DOHH2 (cell line): Measurements from ENCODE around the gene RAC3.

Source experiments
- H3F3A ChIP-seq: fragments of 200-600 bp; sonication (generic), shearing (Covaris generic); 2 replicates; pipeline ENCODE4 v1.6.0; 2016; ENCODE audit warnings: antibody characterized with exemption, mild to moderate bottlenecking; ENCODE audit not compliant: control insufficient read depth, insufficient read depth
- H3K27ac ChIP-seq: fragments of 200-600 bp; sonication (generic); 2 replicates; pipeline ENCODE4 v1.5.1; 2014; ENCODE audit warnings: low read depth, mild to moderate bottlenecking, low read length, moderate library complexity
- H3K27me3 ChIP-seq: fragments of 200-600 bp; sonication (generic); 2 replicates; pipeline ENCODE4 v1.6.1; 2014; ENCODE audit warnings: mild to moderate bottlenecking, low read length, mixed read lengths; ENCODE audit not compliant: control insufficient read depth
- H3K36me3 ChIP-seq: fragments of 200-600 bp; sonication (generic); 2 replicates; pipeline ENCODE4 v1.6.1; 2014; ENCODE audit warnings: mild to moderate bottlenecking, low read length, moderate library complexity, mixed read lengths; ENCODE audit not compliant: control insufficient read depth
- H3K4me1 ChIP-seq: fragments of 200-600 bp; sonication (generic); 2 replicates; pipeline ENCODE4 v1.6.1; 2014; ENCODE audit warnings: mild to moderate bottlenecking, low read length, mixed read lengths; ENCODE audit not compliant: control insufficient read depth
- H3K4me2 ChIP-seq: fragments of 200-600 bp; sonication (generic); 2 replicates; pipeline ENCODE4 v1.6.0; 2014; ENCODE audit warnings: mild to moderate bottlenecking, low read length, moderate library complexity
- H3K4me3 ChIP-seq: fragments of 200-600 bp; sonication (generic); 2 replicates; pipeline ENCODE4 v1.5.1; 2014; ENCODE audit warnings: mild to moderate bottlenecking, low read length, mixed read lengths
- H3K79me2 ChIP-seq: fragments of 200-600 bp; sonication (generic); 2 replicates; pipeline ENCODE4 v1.6.1; 2014; ENCODE audit warnings: mild to moderate bottlenecking, low read length, mixed read lengths; ENCODE audit not compliant: control insufficient read depth
- H3K9me2 ChIP-seq: fragments of 200-600 bp; sonication (generic); replicated peaks from 2 replicates; pipeline ENCODE4 v1.6.1; 2014; ENCODE audit warnings: mild to moderate bottlenecking, low read length, mixed read lengths; ENCODE audit not compliant: control insufficient read depth
- H3K9me3 ChIP-seq: fragments of 200-600 bp; sonication (generic); 2 replicates; pipeline ENCODE4 v1.6.1; 2014; ENCODE audit warnings: antibody characterized with exemption, low read length, mixed read lengths; ENCODE audit not compliant: control insufficient read depth, insufficient read depth
- H4K20me1 ChIP-seq: fragments of 200-600 bp; sonication (generic); 2 replicates; pipeline ENCODE4 v1.6.0; 2014; ENCODE audit warnings: low read depth, mild to moderate bottlenecking, antibody characterized with exemption, low read length, moderate library complexity; ENCODE audit not compliant: control insufficient read depth, insufficient read depth
- EZH2phosphoT487 ChIP-seq: fragments of 200-600 bp; sonication (generic); IDR thresholded peaks from 2 replicates; pipeline ENCODE4 v1.6.1; 2017; ENCODE audit warnings: borderline replicate concordance, mild to moderate bottlenecking, antibody characterized with exemption, low read length, moderate library complexity, mixed read lengths
- TF ChIP-seq, protein P1 (sequence below): fragments of 200-600 bp; sonication (generic); IDR thresholded peaks from one replicate; pipeline ENCODE4 v1.5.1; 2014; ENCODE audit warnings: antibody characterized with exemption, mild to moderate bottlenecking, low read depth, low read length; ENCODE audit not compliant: poor library complexity, severe bottlenecking

RAC3 gene

DNA sequence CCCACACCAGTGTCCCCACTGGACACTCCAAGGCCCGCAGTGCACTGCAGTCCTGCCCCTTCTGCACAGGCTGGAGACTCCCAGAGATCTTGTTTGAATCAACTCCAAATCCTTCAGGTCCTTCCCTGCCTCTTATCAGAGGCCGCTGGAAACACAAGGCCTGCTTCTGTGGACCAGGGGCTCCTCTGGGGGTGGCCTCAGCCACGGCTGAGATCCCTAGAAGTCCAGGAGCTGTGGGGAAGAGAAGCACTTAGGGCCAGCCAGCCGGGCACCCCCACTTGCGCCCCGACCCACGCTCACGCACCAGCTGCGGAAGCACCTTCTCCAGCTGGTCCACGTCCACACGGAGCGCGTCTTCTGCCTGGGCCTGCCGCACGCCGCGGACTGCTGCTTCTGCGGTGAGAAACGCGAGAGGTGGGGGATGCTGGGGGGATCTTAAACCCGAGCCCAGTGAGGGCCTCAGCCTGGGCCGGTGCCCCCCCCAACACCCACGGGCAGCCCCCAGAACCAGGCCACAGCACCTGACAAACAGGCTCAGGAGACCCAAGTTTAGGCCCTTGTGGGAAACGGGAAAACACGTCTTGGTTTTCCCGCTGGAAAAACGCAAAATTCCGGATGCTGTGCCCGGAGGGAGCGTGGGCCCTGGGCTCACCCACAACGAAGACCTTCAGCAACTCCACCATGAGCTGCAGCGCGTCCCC is 12.3 kb upstream of the RAC3 start:
- no peaks in the 10 kb centered on the region for H3K27me3 ChIP-seq
- H3K9me2 ChIP-seq: no peaks in the 10 kb centered on the region
- H3K79me2 ChIP-seq: peaks cover 30% of the 10 kb centered on the region
- no peak overlapping the region for H3K4me3 ChIP-seq
- H3K9me3 ChIP-seq: no peaks in the 10 kb centered on the region
- TF ChIP-seq, protein P1, sequence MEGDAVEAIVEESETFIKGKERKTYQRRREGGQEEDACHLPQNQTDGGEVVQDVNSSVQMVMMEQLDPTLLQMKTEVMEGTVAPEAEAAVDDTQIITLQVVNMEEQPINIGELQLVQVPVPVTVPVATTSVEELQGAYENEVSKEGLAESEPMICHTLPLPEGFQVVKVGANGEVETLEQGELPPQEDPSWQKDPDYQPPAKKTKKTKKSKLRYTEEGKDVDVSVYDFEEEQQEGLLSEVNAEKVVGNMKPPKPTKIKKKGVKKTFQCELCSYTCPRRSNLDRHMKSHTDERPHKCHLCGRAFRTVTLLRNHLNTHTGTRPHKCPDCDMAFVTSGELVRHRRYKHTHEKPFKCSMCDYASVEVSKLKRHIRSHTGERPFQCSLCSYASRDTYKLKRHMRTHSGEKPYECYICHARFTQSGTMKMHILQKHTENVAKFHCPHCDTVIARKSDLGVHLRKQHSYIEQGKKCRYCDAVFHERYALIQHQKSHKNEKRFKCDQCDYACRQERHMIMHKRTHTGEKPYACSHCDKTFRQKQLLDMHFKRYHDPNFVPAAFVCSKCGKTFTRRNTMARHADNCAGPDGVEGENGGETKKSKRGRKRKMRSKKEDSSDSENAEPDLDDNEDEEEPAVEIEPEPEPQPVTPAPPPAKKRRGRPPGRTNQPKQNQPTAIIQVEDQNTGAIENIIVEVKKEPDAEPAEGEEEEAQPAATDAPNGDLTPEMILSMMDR: no peak
- TF ChIP-seq EZH2phosphoT487: no peak
- H3K36me3 ChIP-seq: peaks cover 7% of the 10 kb centered on the region
- no peak overlapping the region for H3K27ac ChIP-seq
- peaks cover 8% of the 10 kb centered on the region; the same call in 1 of the 2 replicates for H4K20me1 ChIP-seq
- no peak overlapping the region for H3K4me2 ChIP-seq
- H3K4me1 ChIP-seq: peaks cover 27% of the 10 kb centered on the region
- H3F3A ChIP-seq: peaks cover 3% of the 10 kb centered on the region; the same call in 1 of the 2 replicates

DNA sequence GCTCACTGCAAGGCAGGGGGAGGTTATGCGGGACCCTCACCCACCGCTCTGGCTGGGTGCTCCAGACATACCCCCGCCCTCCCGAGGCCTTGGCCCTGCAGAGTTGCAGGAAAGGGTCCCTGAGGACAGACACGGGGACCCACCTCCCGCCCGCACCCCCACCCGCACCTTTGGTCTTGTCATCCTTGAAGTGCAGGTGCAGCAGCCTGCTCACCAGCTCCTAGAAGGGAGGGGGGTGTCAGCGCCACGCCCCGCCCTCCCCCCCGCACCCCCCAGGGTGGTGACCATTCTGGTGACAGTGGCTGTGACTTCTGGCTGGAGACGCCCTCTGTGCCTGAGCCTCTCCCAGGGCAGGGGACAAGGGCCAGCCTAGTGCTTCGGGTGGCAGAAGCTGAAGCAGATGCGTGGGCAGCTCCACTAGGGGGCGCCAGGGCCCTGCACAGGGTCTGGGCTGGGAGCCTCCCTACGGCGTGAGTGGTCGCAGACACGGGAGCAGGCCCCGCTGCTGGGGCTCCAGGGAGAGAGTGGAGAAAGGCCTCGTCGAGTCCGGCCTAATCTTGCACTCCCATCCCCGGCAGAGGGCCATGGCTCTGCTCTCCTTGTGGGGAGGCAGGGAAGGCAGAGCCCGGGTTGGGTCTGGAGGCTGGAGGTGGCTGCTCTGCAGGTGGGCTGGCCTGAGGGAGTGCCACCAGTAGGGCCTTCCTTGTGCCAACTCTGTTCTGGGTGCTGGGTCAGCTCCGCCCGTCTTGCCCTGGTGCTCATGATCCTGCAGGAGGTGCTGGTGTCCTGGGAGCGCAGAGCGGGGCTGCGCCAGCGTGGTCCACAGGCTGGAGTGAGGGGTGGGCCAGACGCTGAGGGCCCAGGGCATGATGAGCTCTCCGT is 11.5 kb upstream of the RAC3 start:
- Histone ChIP-seq H3K79me2 (peaks cover 35% of the 10 kb centered on the region), H3K9me2 (no peaks in the 10 kb centered on the region), H3K27me3 (no peaks in the 10 kb centered on the region), H3K4me1 (peaks cover 31% of the 10 kb centered on the region), H3K27ac (no peak overlapping the region), H4K20me1 (peaks cover 8% of the 10 kb centered on the region; the same call in 1 of the 2 replicates), H3F3A (peaks cover 3% of the 10 kb centered on the region; the same call in 1 of the 2 replicates), H3K4me3 (no peak overlapping the region), H3K36me3 (peaks cover 7% of the 10 kb centered on the region), H3K9me3 (no peaks in the 10 kb centered on the region), H3K4me2 (peak overlapping the region; percentile 27)
- TF ChIP-seq, protein P1: peak; percentile 92
- TF ChIP-seq EZH2phosphoT487: no peak

DNA sequence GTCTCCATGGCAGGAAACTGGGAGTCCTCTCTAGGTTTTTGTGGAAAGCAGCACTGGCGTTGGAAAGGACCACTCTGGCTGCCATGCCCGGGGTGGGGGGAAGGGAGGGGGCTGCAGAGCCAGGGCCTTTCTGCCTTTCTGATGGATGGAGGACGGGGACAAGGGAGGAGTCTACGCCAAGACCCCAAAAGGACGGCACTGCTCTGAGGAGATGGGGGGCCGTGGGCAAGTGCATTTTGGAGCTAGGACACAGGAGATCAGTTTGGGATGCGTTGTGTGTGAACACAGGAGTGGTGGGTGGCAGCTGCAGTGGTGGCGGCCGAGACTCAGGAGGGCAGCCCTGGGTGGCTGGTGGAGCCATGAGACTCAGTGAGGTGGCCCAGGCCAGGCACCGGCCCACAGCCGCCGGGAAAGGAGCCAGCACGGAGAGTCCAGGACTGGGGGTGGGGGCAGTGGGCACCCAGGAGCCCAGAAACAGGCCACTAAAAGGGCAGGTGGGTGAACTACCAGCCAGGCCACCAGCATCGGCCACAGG is 10.8 kb upstream of the RAC3 start:
- TF ChIP-seq, protein P1: no peak
- TF ChIP-seq EZH2phosphoT487: no peak
- no peaks in the 10 kb centered on the region for H3K9me2 ChIP-seq
- no peaks in the 10 kb centered on the region for H3K27me3 ChIP-seq
- peaks cover 7% of the 10 kb centered on the region for H3K36me3 ChIP-seq
- no peak overlapping the region for H3K27ac ChIP-seq
- H3K9me3 ChIP-seq: no peaks in the 10 kb centered on the region
- H3K4me2 ChIP-seq: peak overlapping the region; percentile 89
- H3F3A ChIP-seq: peaks cover 3% of the 10 kb centered on the region; the same call in 1 of the 2 replicates
- H3K4me3 ChIP-seq: peak overlapping the region; percentile 91
- peaks cover 35% of the 10 kb centered on the region for H3K79me2 ChIP-seq
- peaks cover 31% of the 10 kb centered on the region for H3K4me1 ChIP-seq
- H4K20me1 ChIP-seq: peaks cover 8% of the 10 kb centered on the region; the same call in 1 of the 2 replicates
